SHP77 treated with DMSO at 0.1 percent for 48 hours (cell line): ENCODE results near the gene ALOX15.
"Not testable (repeated sequence)": the region's sequence is repeated elsewhere in the genome, so short reads cannot be mapped to it uniquely, and the experiment has no call there.

ENCODE experiments used
- DNase-seq: peaks from one replicate; lab custom pipeline; 2025; lab: John Stamatoyannopoulos, UW

Gene ALOX15

GRCh38 chr17:4594406-4594805 is 47.1 kb downstream of the ALOX15 start:
- no peak for DNase-seq

- no peak for DNase-seq
These were observed 48.5 kb downstream of the ALOX15 start for GRCh38 chr17:4593021-4593421.

- no peak for DNase-seq
These were observed 49.1 kb downstream of the ALOX15 start for GRCh38 chr17:4592240-4593005.

GRCh38 chr17:4591529-4591928 is 49.9 kb downstream of the ALOX15 start:
- DNase-seq: no peak

GRCh38 chr17:4590981-4591453 is 50.5 kb downstream of the ALOX15 start:
- no peak for DNase-seq

- DNase-seq: not testable (repeated sequence)
These were observed 51.4 kb downstream of the ALOX15 start for GRCh38 chr17:4590042-4590441.

GRCh38 chr17:4588898-4589625 is 52.4 kb downstream of the ALOX15 start:
- no peak for DNase-seq

- DNase-seq: no peak
These were observed 53.1 kb downstream of the ALOX15 start for GRCh38 chr17:4588391-4588790.

GRCh38 chr17:4587803-4588202 is 53.7 kb downstream of the ALOX15 start:
- DNase-seq: no peak

GRCh38 chr17:4587195-4587594 is 54.3 kb downstream of the ALOX15 start:
- no peak for DNase-seq

- DNase-seq: peak; percentile 22
These were observed 55.4 kb downstream of the ALOX15 start for GRCh38 chr17:4586043-4586442.

- DNase-seq: no peak
These were observed 55.9 kb downstream of the ALOX15 start for GRCh38 chr17:4585638-4585994.

GRCh38 chr17:4584917-4585637 is 56.4 kb downstream of the ALOX15 start:
- no peak for DNase-seq

- DNase-seq: no peak
These were observed 57.2 kb downstream of the ALOX15 start, which contains the start of gene SMTNL2 for GRCh38 chr17:4584101-4584916. Gene SMTNL2 (plus strand): TSS chr17:4584529. CDS start chr17:4584606, 77 bp downstream.

GRCh38 chr17:4583782-4584100 is 57.7 kb downstream of the ALOX15 start:
- DNase-seq: no peak

GRCh38 chr17:4583206-4583605 is 58.3 kb downstream of the ALOX15 start:
- no peak for DNase-seq

GRCh38 chr17:4582691-4583090 is 58.8 kb downstream of the ALOX15 start:
- no peak for DNase-seq

GRCh38 chr17:4582101-4582501 is 59.4 kb downstream of the ALOX15 start:
- no peak for DNase-seq
